ENCODE data around the gene SLC8A3. TPM values are rescaled to one million over a fixed set of nuclear protein-coding genes. Genes with fewer than 3 reads are reported as not detected.

Gene SLC8A3
- total and polyA plus RNA-seq, 9 donors: 3.6 to 5.5 (median 4.3) TPM

- no peaks in the 10 kb centered on the region for H3K36me3 ChIP-seq (ENCODE audit: control insufficient read depth, insufficient read depth, low read length)
- H3K9me3 ChIP-seq (replicated peaks; ENCODE audit: control insufficient read depth, low read depth, low read length): no peaks in the 10 kb centered on the region
- H3K4me3 ChIP-seq (ENCODE audit: low read length): no peak overlapping the region
- no CpG with 5 or more reads among the region's 1 CpG for WGBS (ENCODE audit: insufficient coverage)
- DNase-seq: no peak
- H3K4me1 ChIP-seq (ENCODE audit: control insufficient read depth, insufficient read depth, low read length): peaks cover 5% of the 10 kb centered on the region
- peaks cover 2% of the 10 kb centered on the region for H3K27me3 ChIP-seq (ENCODE audit: control insufficient read depth, insufficient read depth, low read length)
- no peak overlapping the region for H3K27ac ChIP-seq (ENCODE audit: low read length)
Observed at GRCh38 chr14:70097576-70098249, 91.0 kb downstream of the SLC8A3 start.

DNA sequence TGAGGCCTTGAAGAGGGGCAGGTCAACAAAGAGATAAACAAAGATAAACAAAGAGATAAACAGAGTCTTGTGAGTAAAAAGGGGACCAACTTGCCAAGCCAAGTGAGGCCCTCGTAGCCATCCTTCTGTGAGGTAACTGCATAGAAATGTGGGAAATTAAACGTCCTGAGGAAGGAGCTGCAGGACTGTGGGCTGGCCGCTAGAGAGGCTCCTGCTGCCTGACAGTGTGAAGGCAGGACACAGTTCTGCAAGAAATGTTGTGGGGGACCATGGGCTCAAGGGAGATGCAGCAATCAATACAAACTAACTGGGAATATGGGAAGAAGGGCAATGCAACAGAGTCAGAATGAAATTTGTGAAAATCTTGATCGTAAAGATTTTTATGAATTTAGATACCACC, 91.9 kb downstream of the SLC8A3 start:
- H3K4me3 ChIP-seq (ENCODE audit: low read length): no peak overlapping the region
- WGBS (ENCODE audit: insufficient coverage): 3% methylated on average over 3 of the region's 4 CpGs
- H3K9me3 ChIP-seq (replicated peaks; ENCODE audit: control insufficient read depth, low read depth, low read length): no peaks in the 10 kb centered on the region
- H3K36me3 ChIP-seq (ENCODE audit: control insufficient read depth, insufficient read depth, low read length): no peaks in the 10 kb centered on the region
- no peak for DNase-seq
- H3K27ac ChIP-seq (ENCODE audit: low read length): no peak overlapping the region
- H3K27me3 ChIP-seq (ENCODE audit: control insufficient read depth, insufficient read depth, low read length): peaks cover 2% of the 10 kb centered on the region
- H3K4me1 ChIP-seq (ENCODE audit: control insufficient read depth, insufficient read depth, low read length): peaks cover 5% of the 10 kb centered on the region

DNA sequence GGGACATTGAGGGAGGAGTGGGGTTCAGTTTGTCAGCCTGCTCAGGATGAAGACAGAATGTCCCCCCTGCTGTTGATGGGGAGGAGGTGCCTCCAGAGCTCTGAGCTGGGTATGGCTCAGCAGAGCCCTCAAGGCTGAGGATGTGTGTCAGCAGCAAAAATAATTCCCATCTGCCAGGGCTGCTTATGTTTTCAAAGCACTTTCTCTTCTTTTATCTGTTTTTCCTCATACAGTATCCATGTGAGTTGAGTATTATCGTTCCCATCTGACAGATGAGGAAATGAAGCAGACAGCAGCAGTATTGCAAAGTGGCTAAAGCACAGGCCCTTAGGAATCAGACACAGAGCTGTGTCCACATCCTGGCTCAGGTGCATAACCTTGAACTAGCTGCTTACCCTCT, 94.1 kb downstream of the SLC8A3 start:
- H3K36me3 ChIP-seq (ENCODE audit: control insufficient read depth, insufficient read depth, low read length): no peaks in the 10 kb centered on the region
- 44% methylated on average over 1 of the region's 1 CpG for WGBS (ENCODE audit: insufficient coverage)
- no peak overlapping the region for H3K4me3 ChIP-seq (ENCODE audit: low read length)
- H3K9me3 ChIP-seq (replicated peaks; ENCODE audit: control insufficient read depth, low read depth, low read length): no peaks in the 10 kb centered on the region
- no peak overlapping the region for H3K27ac ChIP-seq (ENCODE audit: low read length)
- DNase-seq: no peak
- H3K27me3 ChIP-seq (ENCODE audit: control insufficient read depth, insufficient read depth, low read length): peaks cover 2% of the 10 kb centered on the region
- H3K4me1 ChIP-seq (ENCODE audit: control insufficient read depth, insufficient read depth, low read length): peaks cover 5% of the 10 kb centered on the region

- DNase-seq: no peak
- 80% methylated on average over 1 of the region's 3 CpGs for WGBS (ENCODE audit: insufficient coverage)
- Histone ChIP-seq H3K27ac (ENCODE audit: low read length) (no peak overlapping the region), H3K9me3 (replicated peaks; ENCODE audit: control insufficient read depth, low read depth, low read length) (no peaks in the 10 kb centered on the region), H3K27me3 (ENCODE audit: control insufficient read depth, insufficient read depth, low read length) (peaks cover 2% of the 10 kb centered on the region), H3K36me3 (ENCODE audit: control insufficient read depth, insufficient read depth, low read length) (no peaks in the 10 kb centered on the region), H3K4me3 (ENCODE audit: low read length) (no peak overlapping the region), H3K4me1 (ENCODE audit: control insufficient read depth, insufficient read depth, low read length) (peaks cover 5% of the 10 kb centered on the region)
Observed at GRCh38 chr14:70094106-70094505, 94.6 kb downstream of the SLC8A3 start.

- DNase-seq: no peak
- 56% methylated on average over 1 of the region's 2 CpGs for WGBS (ENCODE audit: insufficient coverage)
- no peaks in the 10 kb centered on the region for H3K27me3 ChIP-seq (ENCODE audit: control insufficient read depth, insufficient read depth, low read length)
- H3K4me1 ChIP-seq (ENCODE audit: control insufficient read depth, insufficient read depth, low read length): peaks cover 5% of the 10 kb centered on the region
- no peaks in the 10 kb centered on the region for H3K36me3 ChIP-seq (ENCODE audit: control insufficient read depth, insufficient read depth, low read length)
- H3K4me3 ChIP-seq (ENCODE audit: low read length): no peak overlapping the region
- no peaks in the 10 kb centered on the region for H3K9me3 ChIP-seq (replicated peaks; ENCODE audit: control insufficient read depth, low read depth, low read length)
- no peak overlapping the region for H3K27ac ChIP-seq (ENCODE audit: low read length)
Observed at GRCh38 chr14:70093156-70093555, 95.6 kb downstream of the SLC8A3 start.

DNA sequence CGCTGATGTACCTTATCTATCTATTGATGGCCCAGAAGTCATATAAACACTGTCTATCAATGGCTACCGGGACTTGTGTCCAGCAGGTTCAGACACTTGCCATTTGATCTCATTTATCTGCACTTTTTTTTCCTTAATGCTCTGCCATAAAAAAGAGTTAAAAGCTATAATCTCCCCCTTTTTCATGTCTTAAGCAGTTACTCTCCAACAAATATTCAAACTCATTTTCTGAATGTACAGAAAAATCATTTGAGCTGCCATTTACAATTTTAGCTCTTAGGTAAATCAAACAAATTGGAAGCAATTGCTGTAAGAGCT, 101.4 kb downstream of the SLC8A3 start:
- Histone ChIP-seq H3K4me3 (ENCODE audit: low read length) (no peak overlapping the region), H3K27ac (ENCODE audit: low read length) (no peak overlapping the region), H3K9me3 (replicated peaks; ENCODE audit: control insufficient read depth, low read depth, low read length) (no peaks in the 10 kb centered on the region), H3K4me1 (ENCODE audit: control insufficient read depth, insufficient read depth, low read length) (no peaks in the 10 kb centered on the region), H3K27me3 (ENCODE audit: control insufficient read depth, insufficient read depth, low read length) (no peaks in the 10 kb centered on the region), H3K36me3 (ENCODE audit: control insufficient read depth, insufficient read depth, low read length) (no peaks in the 10 kb centered on the region)
- WGBS (ENCODE audit: insufficient coverage): 33% methylated on average over 2 of the region's 2 CpGs
- DNase-seq: no peak

DNA sequence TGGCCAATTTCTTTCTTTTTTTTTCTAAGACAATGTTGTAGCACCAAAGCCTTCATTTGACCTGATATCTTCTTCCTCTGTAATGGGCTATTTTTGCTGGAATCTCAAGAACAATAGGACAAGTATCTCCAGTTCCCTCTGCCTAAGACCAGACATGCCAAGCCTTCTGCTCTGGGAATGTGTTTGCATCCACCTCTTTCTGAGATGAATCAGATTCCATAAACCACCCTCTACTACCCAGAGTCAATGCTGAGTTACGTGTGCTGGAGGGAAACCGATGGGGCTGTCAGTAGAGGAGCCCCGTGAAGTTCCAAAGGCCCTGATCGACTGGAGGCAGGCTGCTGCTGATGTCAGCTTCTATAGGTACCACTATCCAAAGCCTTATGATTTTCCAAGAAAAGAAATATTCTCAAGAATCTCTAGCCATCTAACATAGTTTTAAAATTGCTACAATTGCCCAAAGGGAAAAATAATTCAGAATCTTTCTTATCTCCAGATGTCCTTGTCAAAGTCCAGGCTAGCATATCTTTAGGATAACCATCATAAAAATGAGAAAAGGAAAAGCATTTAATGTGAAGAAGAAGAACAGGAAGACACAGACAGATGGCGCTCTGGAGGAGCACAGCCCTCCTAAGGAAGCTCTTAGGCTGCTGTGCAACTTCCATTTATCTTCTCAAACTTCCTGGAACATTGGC, 101.9 kb downstream of the SLC8A3 start:
- H3K36me3 ChIP-seq (ENCODE audit: control insufficient read depth, insufficient read depth, low read length): no peaks in the 10 kb centered on the region
- DNase-seq: peak; percentile 32
- no peaks in the 10 kb centered on the region for H3K9me3 ChIP-seq (replicated peaks; ENCODE audit: control insufficient read depth, low read depth, low read length)
- 41% methylated on average over 3 of the region's 5 CpGs for WGBS (ENCODE audit: insufficient coverage)
- H3K4me1 ChIP-seq (ENCODE audit: control insufficient read depth, insufficient read depth, low read length): no peaks in the 10 kb centered on the region
- no peaks in the 10 kb centered on the region for H3K27me3 ChIP-seq (ENCODE audit: control insufficient read depth, insufficient read depth, low read length)
- no peak overlapping the region for H3K4me3 ChIP-seq (ENCODE audit: low read length)
- H3K27ac ChIP-seq (ENCODE audit: low read length): no peak overlapping the region

DNA sequence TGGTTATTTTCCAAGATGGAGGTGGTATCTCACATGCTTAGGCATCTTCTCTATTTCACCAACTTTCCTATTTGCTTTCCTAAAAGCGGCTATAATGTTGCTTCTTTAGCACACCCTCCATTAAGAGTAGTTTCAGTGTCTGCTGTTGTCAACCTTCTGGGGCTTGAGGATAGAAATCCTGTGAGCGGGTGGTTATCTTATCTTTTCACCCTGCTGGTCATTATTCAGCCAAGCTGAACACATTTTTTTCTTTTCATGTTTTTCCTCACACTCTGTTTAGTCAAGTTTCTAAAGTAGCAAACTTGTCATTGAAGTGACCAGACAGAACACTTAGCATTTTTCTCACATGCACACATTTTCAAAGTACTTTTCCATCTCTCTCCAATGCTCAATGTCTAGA, 104.5 kb downstream of the SLC8A3 start:
- no peaks in the 10 kb centered on the region for H3K27me3 ChIP-seq (ENCODE audit: control insufficient read depth, insufficient read depth, low read length)
- no peak overlapping the region for H3K27ac ChIP-seq (ENCODE audit: low read length)
- no peak for DNase-seq
- no peaks in the 10 kb centered on the region for H3K4me1 ChIP-seq (ENCODE audit: control insufficient read depth, insufficient read depth, low read length)
- no peaks in the 10 kb centered on the region for H3K36me3 ChIP-seq (ENCODE audit: control insufficient read depth, insufficient read depth, low read length)
- no peaks in the 10 kb centered on the region for H3K9me3 ChIP-seq (replicated peaks; ENCODE audit: control insufficient read depth, low read depth, low read length)
- no peak overlapping the region for H3K4me3 ChIP-seq (ENCODE audit: low read length)
- WGBS (ENCODE audit: insufficient coverage): 40% methylated on average over 1 of the region's 2 CpGs

DNA sequence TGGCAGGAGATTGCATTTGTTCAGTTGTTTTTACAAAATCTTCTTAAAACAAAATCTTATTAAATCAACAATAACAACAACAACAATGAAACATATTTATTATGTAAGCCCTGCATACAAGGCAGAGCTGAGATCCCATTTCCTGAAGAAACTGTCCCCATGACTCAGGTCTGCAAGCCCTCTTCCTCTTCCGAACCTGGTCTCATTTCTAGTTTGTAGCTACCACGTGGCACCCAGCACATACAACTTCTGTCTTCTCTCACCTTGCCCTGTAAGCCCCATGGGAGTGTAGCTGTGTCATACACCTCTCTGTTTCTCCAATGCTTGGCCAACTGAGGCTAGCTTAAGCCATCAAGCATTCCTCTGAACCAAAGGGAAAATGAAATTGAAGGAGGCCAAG, 106.4 kb downstream of the SLC8A3 start:
- WGBS (ENCODE audit: insufficient coverage): 50% methylated on average over 1 of the region's 2 CpGs
- H3K27me3 ChIP-seq (ENCODE audit: control insufficient read depth, insufficient read depth, low read length): no peaks in the 10 kb centered on the region
- no peaks in the 10 kb centered on the region for H3K36me3 ChIP-seq (ENCODE audit: control insufficient read depth, insufficient read depth, low read length)
- no peak overlapping the region for H3K27ac ChIP-seq (ENCODE audit: low read length)
- no peak for DNase-seq
- no peaks in the 10 kb centered on the region for H3K9me3 ChIP-seq (replicated peaks; ENCODE audit: control insufficient read depth, low read depth, low read length)
- no peaks in the 10 kb centered on the region for H3K4me1 ChIP-seq (ENCODE audit: control insufficient read depth, insufficient read depth, low read length)
- no peak overlapping the region for H3K4me3 ChIP-seq (ENCODE audit: low read length)

DNA sequence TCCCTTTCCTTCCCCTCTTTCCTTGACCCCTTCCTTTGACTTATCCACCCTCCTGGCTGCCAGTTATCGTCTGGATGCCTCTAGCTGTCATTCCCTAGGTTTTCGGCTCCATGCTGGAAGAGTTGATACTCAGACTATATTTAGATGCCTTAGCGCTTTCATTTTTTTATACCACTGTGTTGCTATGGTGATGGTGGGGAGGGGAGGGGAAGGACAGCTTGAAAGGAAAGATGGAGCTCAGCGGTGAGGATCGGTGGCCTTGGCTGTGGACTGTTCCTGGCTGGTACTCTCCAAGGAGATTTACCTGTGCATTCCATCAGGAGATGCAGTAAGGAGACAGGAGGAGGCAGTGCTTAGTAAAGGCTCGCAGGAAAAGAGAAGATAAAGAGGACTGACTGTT, 108.7 kb downstream of the SLC8A3 start:
- Histone ChIP-seq H3K4me3 (ENCODE audit: low read length) (no peak overlapping the region), H3K4me1 (ENCODE audit: control insufficient read depth, insufficient read depth, low read length) (no peaks in the 10 kb centered on the region), H3K27me3 (ENCODE audit: control insufficient read depth, insufficient read depth, low read length) (no peaks in the 10 kb centered on the region), H3K9me3 (replicated peaks; ENCODE audit: control insufficient read depth, low read depth, low read length) (no peaks in the 10 kb centered on the region), H3K36me3 (ENCODE audit: control insufficient read depth, insufficient read depth, low read length) (no peaks in the 10 kb centered on the region), H3K27ac (ENCODE audit: low read length) (no peak overlapping the region)
- WGBS (ENCODE audit: insufficient coverage): 79% methylated on average over 3 of the region's 6 CpGs
- DNase-seq: no peak

- H3K27me3 ChIP-seq (ENCODE audit: control insufficient read depth, insufficient read depth, low read length): no peaks in the 10 kb centered on the region
- no peak overlapping the region for H3K27ac ChIP-seq (ENCODE audit: low read length)
Observed at GRCh38 chr14:70078329-70078728, 110.4 kb downstream of the SLC8A3 start.

More at GRCh38 chr14:70078329-70078728, 110.4 kb downstream of the SLC8A3 start:
- H3K36me3 ChIP-seq (ENCODE audit: control insufficient read depth, insufficient read depth, low read length): no peaks in the 10 kb centered on the region
- H3K9me3 ChIP-seq (replicated peaks; ENCODE audit: control insufficient read depth, low read depth, low read length): no peaks in the 10 kb centered on the region
- H3K4me3 ChIP-seq (ENCODE audit: low read length): no peak overlapping the region
- DNase-seq: no peak
- no peaks in the 10 kb centered on the region for H3K4me1 ChIP-seq (ENCODE audit: control insufficient read depth, insufficient read depth, low read length)
